Transverse colon (tissue), 4 donors: Measurements from ENCODE around the gene HDHD3. TPM values are rescaled to one million over a fixed set of nuclear protein-coding genes. Genes with fewer than 3 reads are reported as not detected.
A peak's percentile ranks its signal among the peaks of the same experiment; 100 is the strongest.

Experiments used
- DNase-seq: peaks from one replicate; pipeline ENCODE4 v3.0.0-alpha.2; 2019
- H3K27ac ChIP-seq, 4 donors: fragments of 200-600 bp; sonication (generic); 2 replicates each; pipeline ENCODE4 v1.5.1; 2016 to 2018; ENCODE audit warnings: inconsistent platforms in 4 of 4
- H3K27me3 ChIP-seq: fragments of 200-600 bp; sonication (generic); 2 replicates; pipeline ENCODE4 v1.5.1; 2017; ENCODE audit warnings: inconsistent platforms
- H3K36me3 ChIP-seq, 4 donors: fragments of 200-600 bp; sonication (generic); 2 replicates each; pipeline ENCODE4 v1.5.1; 2017 to 2019; ENCODE audit warnings: inconsistent platforms in 4 of 4
- H3K4me1 ChIP-seq, 4 donors: fragments of 200-600 bp; sonication (generic); 2 replicates each; pipeline ENCODE4 v1.5.1; 2017 to 2020; ENCODE audit warnings: inconsistent platforms in 4 of 4
- H3K4me3 ChIP-seq, 4 donors: fragments of 200-600 bp; sonication (generic); 1 replicate in 1 of 4; 2 replicates in 3 of 4; pipeline versions ENCODE4 v1.5.1 to v1.6.1; 2017 to 2019; ENCODE audit warnings: inconsistent platforms in 4 of 4
- H3K9me3 ChIP-seq, 2 donors: fragments of 200-600 bp; sonication (generic); 2 replicates each; pipeline ENCODE4 v1.5.1; 2017 to 2019; ENCODE audit warnings: inconsistent platforms in 2 of 2
- CTCF ChIP-seq, 5 experiments: fragments of 200-600 bp in 3 of 5; fragments of 450-650 bp in 2 of 5; sonication (generic) in 3 of 5; IDR thresholded peaks; 1 replicate in 2 of 5; 2 replicates in 3 of 5; pipeline ENCODE4 v1.5.1; 2016 to 2017; ENCODE audit warnings: antibody characterized with exemption in 5 of 5, inconsistent platforms in 3 of 5, mild to moderate bottlenecking in 2 of 5, moderate library complexity in 1 of 5
- EP300 ChIP-seq: sonication (generic); formaldehyde crosslinking; IDR thresholded peaks from one replicate; pipeline ENCODE4 v1.6.1; 2017; ENCODE audit warnings: antibody characterized with exemption, low read depth
- POLR2A ChIP-seq: fragments of 450-650 bp; IDR thresholded peaks from one replicate; pipeline ENCODE4 v1.6.1; 2016; ENCODE audit warnings: antibody characterized with exemption, mild to moderate bottlenecking, moderate library complexity
- POLR2AphosphoS5 ChIP-seq, 3 donors: sonication (generic); formaldehyde crosslinking; IDR thresholded peaks; one replicate each; pipeline ENCODE4 v1.6.1; 2016; ENCODE audit warnings: antibody characterized with exemption in 3 of 3
- WGBS, 2 donors: methylation state at CpG; one replicate each; pipeline ENCODE4 v1.1.5; 2018; ENCODE audit warnings: low coverage in 1 of 2; 5-methylcytosine and 5-hydroxymethylcytosine counted together
- in situ Hi-C, 4 donors: fragments of 200-750 bp; cut with MboI; loops; one replicate each; pipeline versions ENCODE4 v1.15.0 to v1.15.1; 2017; ENCODE audit warnings: low sequenced_read_pairs in 3 of 4, low pct_ligation_motif_present in 1 of 4, low pct_unique_long_range_greater_than_20kb in 1 of 4
- intact Hi-C: fragments of 100-400 bp; cut with DNase I; formaldehyde crosslinking; loops from one replicate; pipeline ENCODE4 v1.15.1; 2023; ENCODE audit warnings: low total_unique reads
- total RNA-seq, 4 donors: library from RNA; depleted of rRNA; stranded (reverse); fragments of >200 nt; gene quantifications; one replicate each; pipeline ENCODE4 v1.1.0, GENCODE V29; 2016

The HDHD3 gene
- total RNA-seq, 4 donors from 2014 or later = 156 to 269 (median 237) TPM

GRCh38 chr9:113393281-113393680, 16.5 kb upstream of the HDHD3 start:
- peaks cover 9 to 39% (median 25%) of the 10 kb centered on the region in 4 donors for H3K4me1 ChIP-seq
- TF ChIP-seq CTCF (IDR thresholded peaks at IDR 0.05) (no peak), EP300 (no peak), POLR2AphosphoS5 (IDR thresholded peaks at IDR 0.05) (no peak)
- H3K9me3 ChIP-seq = no peaks in the 10 kb centered on the region
- no peak for DNase-seq
- in situ Hi-C loops (no loop called here), intact Hi-C loops (no loop called here)
- no peaks in the 10 kb centered on the region for H3K27me3 ChIP-seq
- H3K4me3 ChIP-seq = no peak overlapping the region
- 91 to 100% methylated on average over 1 to 7 of the region's 7 CpGs for WGBS, 2 donors
- H3K36me3 ChIP-seq = peaks cover 0 to 31% (median 4%) of the 10 kb centered on the region in 4 donors
- no peak overlapping the region for H3K27ac ChIP-seq

- intact Hi-C loops = no loop called here
- Histone ChIP-seq H3K27ac (no peak overlapping the region), H3K4me1 (peaks cover 11 to 39% (median 26%) of the 10 kb centered on the region in 4 donors), H3K27me3 (no peaks in the 10 kb centered on the region), H3K9me3 (no peaks in the 10 kb centered on the region), H3K4me3 (no peak overlapping the region), H3K36me3 (peaks cover 0 to 31% (median 4%) of the 10 kb centered on the region in 4 donors)
- no peak for DNase-seq
- 91 to 92% methylated on average over 4 to 7 of the region's 7 CpGs for WGBS, 2 donors
- no peak for TF ChIP-seq CTCF (IDR thresholded peaks at IDR 0.05)
- no peak for TF ChIP-seq EP300
- TF ChIP-seq POLR2A = no peak
- TF ChIP-seq POLR2AphosphoS5 (IDR thresholded peaks at IDR 0.05) = no peak
- in situ Hi-C loops = no loop called here
These were observed 15.1 kb upstream of the HDHD3 start for GRCh38 chr9:113391917-113392316.

GRCh38 chr9:113390192-113390960, 13.6 kb upstream of the HDHD3 start:
- peaks cover 0 to 31% (median 4%) of the 10 kb centered on the region in 4 donors for H3K36me3 ChIP-seq
- in situ Hi-C loops = no loop called here
- DNase-seq = no peak
- no peak overlapping the region for H3K27ac ChIP-seq
- no peaks in the 10 kb centered on the region for H3K27me3 ChIP-seq
- TF ChIP-seq EP300 (no peak), CTCF (IDR thresholded peaks at IDR 0.05) (no peak), POLR2A (no peak), POLR2AphosphoS5 (IDR thresholded peaks at IDR 0.05) (no peak)
- intact Hi-C loops = no loop called here
- 92% methylated on average over 17 of the region's 17 CpGs; no CpG with 5 or more reads in 1 of the 2 donors for WGBS, 2 donors
- peaks cover 10 to 42% (median 33%) of the 10 kb centered on the region in 4 donors for H3K4me1 ChIP-seq
- no peak overlapping the region for H3K4me3 ChIP-seq
- H3K9me3 ChIP-seq = no peaks in the 10 kb centered on the region

- peak overlapping the region; percentile 81 to 91 (median 88) for H3K27ac ChIP-seq
- H3K4me3 ChIP-seq = no peak overlapping the region
- intact Hi-C loops (no loop called here), in situ Hi-C loops (no loop called here)
- TF ChIP-seq EP300 (no peak), CTCF (IDR thresholded peaks at IDR 0.05) (no peak), POLR2AphosphoS5 (IDR thresholded peaks at IDR 0.05) (no peak), POLR2A (no peak)
- WGBS, 2 donors = 60 to 93% methylated on average over 1 to 11 of the region's 11 CpGs
- H3K36me3 ChIP-seq = peaks cover 0 to 31% (median 4%) of the 10 kb centered on the region in 4 donors
- no peaks in the 10 kb centered on the region for H3K9me3 ChIP-seq
- DNase-seq = no peak
- H3K4me1 ChIP-seq = peaks cover 8 to 39% (median 33%) of the 10 kb centered on the region in 4 donors
- no peaks in the 10 kb centered on the region for H3K27me3 ChIP-seq
These were observed 12.7 kb upstream of the HDHD3 start for GRCh38 chr9:113389451-113389850.
